HG03565 (cell line): Measurements from ENCODE around the gene NPL.

Experiments used
- ATAC-seq: cut with Tn5 transposase; IDR thresholded peaks from one replicate; pipeline ENCODE4 v1.9.1; 2021; ENCODE audit warnings: mild to moderate bottlenecking, moderate library complexity; ENCODE audit not compliant: unreplicated experiment

Gene NPL

DNA sequence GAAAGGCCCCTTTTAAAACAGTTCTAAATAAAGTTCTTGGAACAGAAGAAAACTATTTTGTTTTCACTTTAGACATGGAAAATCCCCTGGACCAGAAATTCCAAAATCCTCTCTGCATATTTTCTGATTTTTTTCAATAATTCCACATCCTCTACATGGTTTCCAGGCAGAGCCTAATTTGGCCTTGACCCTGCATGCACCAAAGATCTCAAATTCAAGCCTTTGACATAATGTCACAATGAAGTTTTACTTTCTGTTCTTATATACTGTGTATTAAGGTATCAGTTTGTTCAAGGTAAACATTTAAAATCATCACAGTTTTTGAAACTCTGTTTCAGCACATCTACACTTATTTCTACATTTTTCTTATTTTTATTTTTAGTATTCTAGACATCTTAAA lies 12.2 kb upstream of the NPL start:
- ATAC-seq, result no peak

DNA sequence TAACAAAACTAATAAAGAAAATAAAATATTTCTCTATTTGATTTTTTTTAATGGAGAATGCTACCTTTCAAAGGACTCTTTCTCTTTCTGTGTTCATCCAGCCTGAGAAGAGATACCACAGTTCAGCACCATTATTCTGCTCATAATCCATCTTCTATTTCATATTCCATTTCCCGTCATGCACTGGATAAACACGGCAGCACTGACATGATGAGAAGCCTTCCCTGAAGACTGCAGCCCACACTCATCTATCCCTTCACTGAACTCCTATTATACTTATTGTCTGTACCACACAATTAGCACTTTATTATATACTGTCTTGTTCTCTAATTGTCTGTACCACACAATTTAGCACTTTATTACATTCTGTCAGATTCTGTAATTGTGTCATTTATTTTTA lies 10.7 kb upstream of the NPL start:
- ATAC-seq, result no peak

DNA sequence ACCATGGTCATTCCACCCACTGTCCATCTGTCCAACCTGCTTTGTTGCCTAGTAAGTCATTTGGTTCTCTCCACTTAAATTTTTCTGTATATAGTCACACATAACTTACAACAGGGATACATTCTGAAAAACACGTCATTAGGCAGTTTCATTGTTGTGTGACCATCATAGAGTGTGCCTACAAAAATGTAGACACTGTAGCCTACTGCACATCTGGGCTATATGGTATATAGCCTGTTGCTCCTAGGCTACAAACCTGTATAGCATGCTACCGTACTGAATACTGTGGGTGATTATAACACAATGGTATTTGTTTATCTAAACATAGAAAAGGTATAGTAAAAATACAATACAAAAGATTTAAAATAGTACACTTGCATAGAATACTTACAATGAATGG lies 10.0 kb upstream of the NPL start:
- ATAC-seq, result no peak

DNA sequence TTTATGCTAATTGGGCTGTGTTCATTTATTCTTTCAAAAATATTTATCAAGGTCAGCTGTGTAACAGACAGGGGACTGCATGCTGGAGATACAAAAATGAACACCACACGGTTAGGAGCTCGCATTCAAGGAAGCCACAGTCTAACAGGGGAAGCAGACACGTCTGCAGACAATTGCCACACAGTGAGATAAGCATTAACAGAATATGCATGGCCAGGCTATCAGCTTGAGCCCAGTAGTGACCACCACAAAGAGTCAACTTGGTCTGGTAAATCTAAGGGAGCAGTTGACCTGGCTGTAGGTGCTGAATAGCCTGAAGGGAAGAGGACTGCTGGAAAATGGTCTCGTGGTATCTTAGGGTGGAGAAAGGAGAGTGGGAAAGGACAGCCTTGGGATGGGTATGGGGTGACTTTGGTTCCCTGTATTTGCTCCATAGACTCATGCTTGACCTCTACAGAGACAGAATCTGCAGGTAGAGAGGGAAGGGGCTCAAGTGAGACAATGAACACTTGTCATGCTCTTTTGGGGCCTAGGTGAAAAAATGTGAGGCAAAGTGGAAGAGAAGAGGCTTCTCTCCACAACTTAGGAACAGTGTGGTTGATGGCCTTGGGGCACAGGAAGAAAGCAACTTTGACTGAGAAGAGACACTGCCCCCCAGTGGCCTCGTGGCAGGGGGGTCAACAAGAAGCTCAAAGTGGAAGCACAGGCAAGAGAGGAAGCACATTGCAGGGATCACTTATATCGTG lies 7.6 kb upstream of the NPL start:
- ATAC-seq, result peak; percentile 53

DNA sequence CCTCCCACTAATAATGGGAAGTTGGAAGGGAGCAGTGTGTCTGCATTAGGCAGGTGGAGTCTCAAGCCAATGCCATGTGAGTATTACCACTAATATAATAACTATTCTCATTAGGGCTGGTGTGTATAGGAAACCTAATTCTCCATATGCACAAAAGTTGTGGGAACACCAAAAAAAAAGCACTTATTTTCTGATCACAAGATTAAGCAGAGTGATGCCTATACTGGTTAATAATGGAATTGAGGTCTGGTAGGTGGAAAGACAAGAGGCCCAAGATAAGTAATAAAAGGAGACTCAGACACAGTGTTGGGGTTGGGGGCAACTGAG lies 7.0 kb upstream of the NPL start:
- no peak for ATAC-seq

DNA sequence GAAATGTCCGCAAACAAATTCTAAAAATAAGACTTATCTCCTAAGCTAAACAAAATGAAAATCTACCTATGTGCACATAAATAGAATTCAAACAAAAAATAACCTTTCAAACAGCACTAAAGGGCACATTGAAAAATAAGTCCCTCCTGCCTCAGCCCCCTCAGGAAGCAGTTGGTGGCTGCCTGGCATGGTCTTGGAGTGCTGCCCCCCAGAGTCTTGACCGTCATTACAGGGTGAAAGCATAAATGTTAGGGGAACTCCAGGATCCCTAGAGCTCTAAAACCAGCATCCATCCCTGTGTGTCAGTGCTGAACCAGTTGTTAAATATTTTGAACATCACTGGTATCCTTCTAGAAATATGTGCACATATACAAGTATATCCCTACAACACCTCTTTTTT lies 6.5 kb upstream of the NPL start:
- no peak for ATAC-seq

DNA sequence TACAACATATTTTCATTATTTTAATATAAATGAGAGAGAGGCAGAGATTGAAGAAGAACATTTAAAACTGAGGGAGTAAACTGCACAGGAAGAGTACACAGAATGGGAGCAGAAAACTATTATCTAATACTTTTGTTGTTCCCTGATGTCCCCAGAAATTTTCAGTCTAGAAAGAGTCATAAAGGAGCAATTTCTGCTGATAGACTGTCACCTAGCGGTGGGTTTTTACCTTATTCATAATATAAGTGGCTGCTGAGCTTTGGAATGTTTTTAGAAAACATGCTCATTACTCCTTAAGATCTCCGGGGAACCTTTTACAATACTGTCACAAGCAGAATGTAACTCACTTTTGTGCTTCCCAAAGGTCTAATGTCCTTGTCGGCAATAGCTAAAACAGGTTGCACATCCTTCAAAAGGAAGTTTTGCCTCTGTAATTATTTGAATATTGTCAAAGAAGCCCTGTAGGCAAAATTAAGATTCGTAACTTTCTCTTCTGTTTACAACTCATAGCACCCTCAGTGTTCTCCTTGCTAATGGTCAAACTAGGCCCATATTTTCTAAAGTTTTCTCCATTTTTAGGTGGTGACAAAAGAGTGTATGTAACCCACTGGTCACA lies 4.9 kb upstream of the NPL start:
- no peak for ATAC-seq

DNA sequence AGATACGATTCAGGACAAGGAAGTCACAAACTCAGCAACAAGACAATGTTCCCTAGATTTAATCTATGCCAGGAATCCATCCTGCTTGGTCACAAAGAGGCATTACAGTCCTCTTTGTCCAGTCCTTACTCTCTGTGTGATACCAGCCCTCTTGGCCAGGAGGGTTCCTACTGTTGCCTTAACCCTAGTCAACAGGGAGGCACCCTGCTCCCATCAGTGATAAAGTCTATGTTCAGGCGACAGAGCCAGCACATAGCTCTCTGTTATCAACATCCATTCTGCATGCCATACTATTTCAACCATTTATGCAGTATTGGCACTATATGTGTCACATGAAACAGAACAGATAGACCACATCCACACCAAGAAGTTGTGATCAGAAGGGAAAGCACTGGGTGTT lies 4.4 kb upstream of the NPL start:
- ATAC-seq, result no peak

DNA sequence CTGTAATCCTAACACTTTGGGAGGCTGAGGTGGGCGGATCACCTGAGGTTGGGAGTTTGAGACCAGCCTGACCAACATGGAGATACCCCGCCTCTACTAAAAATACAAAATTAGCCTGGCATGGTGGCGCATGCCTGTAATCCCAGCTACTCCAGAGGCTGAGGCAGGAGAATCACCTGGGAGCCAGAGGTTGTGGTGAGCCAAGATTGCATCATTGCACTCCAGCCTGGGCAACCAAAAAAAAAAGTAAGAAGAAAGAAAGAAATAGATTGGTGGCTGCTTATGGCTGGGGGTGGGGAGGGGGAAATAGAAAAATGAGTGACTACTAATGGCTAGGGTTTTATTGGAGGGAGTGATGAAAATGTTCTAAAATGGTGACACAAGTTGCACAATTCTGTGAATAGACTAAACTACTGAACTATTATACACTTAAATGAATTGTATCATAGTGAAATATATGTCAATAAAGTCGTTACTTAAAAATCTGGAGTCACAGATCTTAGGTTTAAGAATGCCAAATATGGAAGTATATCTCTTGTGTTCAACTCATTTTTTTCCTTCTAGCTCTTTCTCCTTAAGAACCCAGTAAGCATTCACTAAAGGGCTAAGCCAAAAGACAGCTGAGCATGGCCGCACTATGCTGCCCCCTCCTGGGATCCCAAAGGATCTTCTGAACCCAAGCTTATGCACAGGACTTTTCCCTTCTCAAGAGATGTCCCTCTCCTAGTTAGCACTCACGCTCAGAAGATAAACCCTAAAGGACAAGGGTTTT lies 3.2 kb upstream of the NPL start:
- no peak for ATAC-seq

DNA sequence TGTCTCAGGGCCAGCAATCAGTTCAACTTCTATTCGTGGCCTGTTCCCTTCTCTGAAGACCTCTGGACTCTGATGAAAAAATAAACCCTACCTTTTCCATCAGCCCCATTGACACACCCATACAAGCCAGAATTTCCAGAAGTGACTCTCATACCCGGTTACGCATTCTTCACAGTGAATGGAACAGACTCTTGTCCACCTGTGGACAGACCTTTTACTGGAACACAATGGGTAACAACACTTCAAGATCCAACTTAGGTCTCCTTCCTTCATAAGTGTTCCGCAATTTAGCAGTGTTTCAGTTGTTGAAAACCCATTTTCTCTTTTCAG lies 2.6 kb upstream of the NPL start:
- no peak for ATAC-seq

DNA sequence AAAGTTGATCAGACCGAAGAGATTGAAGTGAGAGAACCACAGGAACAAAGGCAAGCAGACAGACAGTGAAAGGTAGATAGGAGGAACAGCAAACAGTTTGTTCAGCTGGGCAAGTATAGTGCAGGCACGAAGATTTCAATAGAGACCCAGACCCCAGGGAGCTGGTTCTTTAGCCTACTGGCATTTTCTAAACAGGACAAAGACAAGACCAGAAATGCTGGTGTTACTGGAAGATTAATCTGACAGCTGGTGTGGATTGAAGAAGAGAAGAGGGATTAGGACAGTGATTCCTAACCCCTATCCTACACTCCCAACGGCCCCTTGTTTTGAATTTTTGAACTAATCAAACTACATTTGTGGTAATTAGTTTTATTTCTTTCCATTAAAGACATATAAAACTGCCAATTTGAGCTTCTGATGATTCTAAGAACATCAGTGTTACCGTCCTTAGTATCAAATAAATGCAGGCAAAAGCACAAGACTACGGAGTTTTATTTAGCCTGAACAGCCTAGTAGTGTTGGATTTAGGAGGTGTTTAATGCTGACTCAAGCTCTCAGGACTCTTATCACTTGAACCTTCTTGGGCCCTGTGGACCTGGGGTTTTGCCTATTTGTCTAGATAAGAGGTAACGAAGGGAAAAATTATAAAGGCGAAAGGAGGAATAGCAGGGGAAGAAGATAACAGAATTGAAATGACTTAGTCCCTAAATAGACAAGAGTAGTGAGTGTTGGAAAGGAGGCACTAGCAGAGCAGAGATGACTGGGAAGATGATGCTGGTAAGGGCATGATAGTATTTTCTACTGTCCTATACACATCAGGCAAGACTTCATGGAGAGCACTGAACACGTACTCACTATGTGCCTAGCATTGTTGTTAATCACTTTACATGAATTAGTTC lies 2.0 kb downstream of the NPL start:
- no peak for ATAC-seq

DNA sequence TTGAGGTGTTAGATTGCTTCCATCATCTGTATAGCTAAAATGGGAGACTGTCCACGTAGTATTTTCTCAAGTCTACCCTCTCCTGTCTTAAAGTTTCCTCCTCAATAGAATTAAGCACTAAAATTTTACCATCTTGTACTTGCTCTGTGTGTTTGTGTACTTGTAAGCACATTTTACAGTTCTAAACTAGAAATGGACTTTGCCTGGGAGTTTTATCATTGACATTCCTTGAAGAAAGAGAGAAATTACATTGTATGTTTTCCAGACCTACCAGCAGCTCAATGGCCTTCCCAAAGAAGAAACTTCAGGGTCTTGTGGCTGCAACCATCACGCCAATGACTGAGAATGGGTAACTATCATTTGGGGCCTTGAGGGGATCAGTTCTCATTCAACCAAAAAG lies 4.5 kb downstream of the NPL start:
- no peak for ATAC-seq

DNA sequence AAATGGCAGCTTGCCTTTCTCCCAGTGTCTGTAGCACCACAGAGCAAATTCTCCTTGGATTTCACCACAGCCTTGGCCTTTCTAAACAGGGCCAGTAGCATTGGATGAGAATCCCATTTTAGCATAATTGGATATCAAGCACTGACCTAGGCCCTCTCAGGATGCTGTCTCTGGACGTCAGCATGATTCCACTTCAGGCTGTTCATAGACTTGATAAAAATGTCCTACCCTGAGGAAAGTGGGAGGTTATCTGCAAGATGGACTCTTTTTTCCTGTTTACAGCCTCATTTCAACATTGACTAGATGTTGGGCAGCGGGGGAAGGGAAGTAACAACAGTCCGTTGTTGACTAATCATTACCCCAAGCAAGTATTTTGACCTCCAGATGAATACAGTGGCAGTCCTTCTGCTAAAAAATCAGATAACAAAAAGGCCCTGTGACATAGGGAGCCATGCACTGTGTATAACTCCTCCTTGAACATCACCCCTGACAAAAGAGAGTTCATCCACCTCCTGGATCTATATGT lies 5.2 kb downstream of the NPL start:
- no peak for ATAC-seq

DNA sequence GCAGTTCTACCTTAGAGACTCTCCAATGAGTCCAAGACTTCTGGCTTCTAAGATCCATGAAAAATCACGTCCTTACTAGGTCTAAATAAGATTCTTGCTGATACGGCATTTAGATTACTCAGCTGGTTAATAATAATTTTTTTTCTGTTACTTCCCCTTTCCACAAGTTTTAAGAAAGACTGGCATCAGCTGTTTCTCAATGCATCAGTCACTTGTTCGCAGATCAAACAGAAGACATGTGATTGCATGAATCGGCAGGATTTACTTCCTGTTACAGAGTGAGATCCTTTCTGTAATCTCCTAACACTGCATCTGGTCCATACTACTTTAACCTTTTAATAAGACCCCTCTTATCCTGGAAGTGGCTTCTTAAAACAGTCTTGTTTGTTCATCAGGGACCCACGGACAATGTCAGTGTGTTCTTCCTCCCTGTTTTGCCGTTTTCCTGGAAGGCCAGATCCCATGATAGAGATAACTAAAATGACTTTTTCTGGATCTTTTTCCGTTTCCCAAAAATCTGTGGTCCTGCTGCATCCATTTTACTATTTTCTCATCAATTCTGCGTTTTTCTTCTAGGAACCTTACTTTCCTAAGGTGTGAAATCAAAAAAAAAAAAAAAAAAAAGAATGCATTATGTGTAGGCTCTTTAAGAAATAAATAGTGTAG lies 6.1 kb downstream of the NPL start:
- no peak for ATAC-seq

DNA sequence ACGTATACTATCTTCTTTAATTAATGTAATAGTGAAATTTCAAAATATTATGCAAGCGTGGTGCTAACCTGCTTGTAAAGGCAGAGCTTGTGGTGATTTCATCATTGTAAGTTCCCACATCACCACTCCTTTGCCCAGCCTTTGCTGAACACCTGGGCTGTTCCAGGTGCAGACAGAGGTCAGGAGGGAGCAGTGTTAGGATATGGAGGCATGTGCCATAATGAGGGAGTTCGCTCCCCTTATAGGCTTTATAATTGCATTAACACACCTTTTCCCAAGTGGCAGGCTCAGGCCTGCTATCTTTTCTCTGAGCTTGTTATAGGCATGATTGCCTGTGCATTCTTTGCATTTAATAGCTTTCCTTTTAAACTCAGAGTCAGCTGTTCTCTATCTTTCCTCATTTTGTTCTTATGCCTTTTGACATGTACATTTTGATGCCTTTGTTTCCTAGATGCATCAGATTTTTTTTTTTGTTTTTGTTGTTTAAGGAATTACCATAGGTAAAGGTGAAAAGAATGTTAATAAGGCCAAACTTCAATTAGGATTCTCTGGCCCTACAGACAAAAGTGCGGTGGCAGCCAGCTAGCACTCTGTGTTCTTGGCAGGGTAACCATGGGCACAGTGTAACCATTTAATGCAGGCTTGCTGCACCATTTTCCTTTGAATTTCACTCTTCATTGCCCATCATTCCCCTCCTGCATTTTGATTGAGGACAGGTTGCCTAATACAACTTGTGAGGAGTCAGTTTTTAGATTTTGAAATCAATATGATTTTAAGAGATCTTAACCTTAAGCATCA lies 12.6 kb downstream of the NPL start:
- no peak for ATAC-seq

DNA sequence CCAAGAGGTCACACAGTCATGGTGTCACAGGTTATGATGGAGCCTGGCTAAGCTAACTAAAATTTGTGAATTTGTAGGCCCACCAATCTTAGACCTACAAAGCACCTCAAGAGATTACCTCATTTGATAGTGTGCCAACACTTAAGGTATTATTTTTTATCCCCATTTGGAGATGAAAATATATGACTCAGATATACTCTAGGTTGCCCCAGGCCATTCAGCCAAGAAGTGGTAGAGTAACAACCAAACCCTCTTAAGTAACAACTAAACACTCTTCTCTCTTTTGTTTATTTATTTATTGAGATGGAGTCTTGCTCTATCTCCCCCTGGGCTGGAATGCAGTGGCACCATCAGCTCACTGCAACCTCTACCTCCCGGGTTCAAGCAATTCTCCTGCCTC lies 14.3 kb downstream of the NPL start:
- ATAC-seq, result no peak

DNA sequence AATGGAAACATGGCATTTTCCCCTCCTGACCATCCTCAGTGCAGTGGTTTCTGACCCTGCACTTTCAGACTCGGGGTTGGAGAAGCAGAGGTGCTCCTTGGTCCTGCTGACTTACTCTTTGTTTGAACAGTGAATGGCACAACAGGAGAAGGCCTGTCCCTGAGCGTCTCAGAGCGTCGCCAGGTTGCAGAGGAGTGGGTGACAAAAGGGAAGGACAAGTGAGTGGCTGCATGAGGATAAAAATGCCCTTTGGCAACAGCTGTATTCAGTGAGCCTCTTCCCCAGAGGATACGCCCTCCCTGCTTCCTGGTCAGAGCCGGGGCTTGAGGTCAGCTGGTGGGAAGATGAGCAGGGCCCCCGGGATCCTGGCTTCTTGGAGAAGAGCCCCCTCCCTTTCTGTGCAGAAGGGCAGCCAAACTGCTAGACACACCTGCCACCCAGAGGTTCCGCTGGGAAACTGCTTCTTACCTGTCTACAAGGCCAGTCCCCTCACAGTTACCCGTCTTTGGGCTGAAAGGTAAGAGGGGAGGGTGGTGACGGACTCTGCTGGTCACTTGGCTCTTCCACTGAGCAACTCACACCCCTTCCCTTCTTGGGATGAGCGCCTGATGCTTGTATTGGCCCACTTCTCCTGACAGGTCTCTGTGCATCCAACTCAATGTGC lies 16.6 kb downstream of the NPL start:
- ATAC-seq, result no peak

DNA sequence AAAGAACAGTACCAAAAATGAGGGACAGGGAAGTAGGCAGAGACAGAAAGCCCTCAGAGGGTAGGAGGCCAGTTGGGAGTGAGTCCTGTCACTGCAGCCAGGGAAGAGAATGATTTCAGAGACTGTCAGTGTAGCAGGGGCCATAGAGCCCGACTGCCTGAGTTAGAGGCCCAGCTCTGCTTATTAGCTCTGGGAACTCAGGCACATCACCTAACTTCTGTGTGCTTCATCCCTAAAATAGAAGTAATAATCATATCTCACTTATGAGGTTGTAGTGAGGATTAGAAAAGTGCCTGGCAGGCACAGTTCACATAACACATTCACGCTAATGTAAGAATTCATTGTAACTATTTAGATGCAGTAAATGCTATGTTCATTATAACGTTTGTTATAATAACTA lies 18.3 kb downstream of the NPL start:
- ATAC-seq, result no peak

DNA sequence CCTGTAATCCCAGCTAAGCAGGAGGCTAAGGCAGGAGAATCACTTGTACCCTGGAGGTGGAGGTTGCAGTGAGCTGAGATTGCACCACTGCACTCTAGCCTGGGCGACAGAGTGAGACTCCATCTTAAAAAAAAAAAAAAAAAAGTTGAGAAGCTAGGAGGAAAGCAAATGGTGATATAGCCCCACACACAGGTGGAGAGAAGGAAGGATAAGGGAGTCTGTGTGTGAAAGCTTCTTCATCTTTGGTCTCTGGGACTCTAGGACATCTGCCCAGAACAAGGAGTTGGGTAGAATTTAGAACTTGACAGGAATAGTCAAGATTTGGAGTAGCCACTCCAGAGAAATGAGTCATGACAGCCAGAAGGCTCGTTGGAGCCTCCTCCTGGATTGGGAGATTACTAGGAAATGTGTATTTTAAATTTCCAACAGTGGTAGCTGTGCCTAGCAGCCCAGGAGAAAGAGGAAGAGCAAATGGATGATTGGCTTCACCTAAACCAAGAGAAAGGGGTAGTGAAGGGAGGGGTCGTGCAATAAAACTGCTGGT lies 19.9 kb downstream of the NPL start:
- no peak for ATAC-seq
